GM19372 (cell line): ENCODE measurements around the gene TLE2.

Experiments
- ATAC-seq: cut with Tn5 transposase; IDR thresholded peaks from one replicate; pipeline ENCODE4 v1.9.1; 2021; ENCODE audit warnings: mild to moderate bottlenecking, low read depth, moderate library complexity; ENCODE audit not compliant: unreplicated experiment

TLE2 gene

DNA sequence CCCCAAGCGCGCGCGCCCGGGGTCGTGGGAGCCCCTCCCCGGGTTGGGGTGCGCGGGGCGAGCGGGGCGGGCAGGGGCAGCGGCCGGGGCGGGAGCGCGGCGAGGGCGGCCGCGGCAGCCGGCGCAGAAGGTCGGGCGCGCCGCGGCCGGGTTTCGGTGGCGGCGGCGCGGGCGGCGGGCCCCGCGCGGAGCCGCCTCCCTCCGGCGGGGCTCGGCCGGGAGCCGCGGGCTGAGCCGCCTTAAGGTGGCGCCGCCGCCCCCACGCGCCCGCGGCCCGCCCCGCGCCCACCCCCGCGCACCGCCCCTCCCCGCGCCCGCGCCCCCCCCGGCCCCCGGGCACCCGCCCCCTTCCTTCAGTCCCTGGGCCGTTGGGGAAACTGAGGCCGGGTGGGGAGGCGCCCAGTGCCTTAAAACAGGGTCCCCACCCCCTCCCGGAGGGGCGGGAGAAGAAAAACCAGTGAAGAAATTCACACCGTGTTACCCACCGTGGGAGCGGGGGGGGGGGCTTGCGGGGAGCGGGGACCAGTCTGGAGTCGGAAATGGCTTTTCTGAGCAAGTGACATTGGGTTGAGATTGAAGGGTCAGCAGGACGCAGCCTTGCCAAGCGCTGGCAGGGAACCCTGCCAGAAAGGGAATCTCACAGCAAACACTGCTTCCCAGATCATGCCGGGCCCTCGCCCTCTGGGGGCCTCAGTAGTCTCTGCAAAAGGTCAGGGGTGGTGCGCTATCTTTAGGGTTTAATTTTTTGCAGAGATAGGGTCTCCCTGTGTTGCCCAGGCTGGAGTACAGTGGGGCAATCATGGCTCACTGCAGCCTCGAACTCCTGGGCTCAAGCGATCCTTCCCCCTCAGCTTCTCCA, at the start of gene TLE2:
TLE2 (minus strand) TSS at position 216 of the 859 bp plus-strand sequence. CDS start 376 bp downstream, outside the sequence.
- ATAC-seq = no peak

- ATAC-seq = no peak
Observed at GRCh38 chr19:3075605-3076431, 46.7 kb upstream of the TLE2 start.

DNA sequence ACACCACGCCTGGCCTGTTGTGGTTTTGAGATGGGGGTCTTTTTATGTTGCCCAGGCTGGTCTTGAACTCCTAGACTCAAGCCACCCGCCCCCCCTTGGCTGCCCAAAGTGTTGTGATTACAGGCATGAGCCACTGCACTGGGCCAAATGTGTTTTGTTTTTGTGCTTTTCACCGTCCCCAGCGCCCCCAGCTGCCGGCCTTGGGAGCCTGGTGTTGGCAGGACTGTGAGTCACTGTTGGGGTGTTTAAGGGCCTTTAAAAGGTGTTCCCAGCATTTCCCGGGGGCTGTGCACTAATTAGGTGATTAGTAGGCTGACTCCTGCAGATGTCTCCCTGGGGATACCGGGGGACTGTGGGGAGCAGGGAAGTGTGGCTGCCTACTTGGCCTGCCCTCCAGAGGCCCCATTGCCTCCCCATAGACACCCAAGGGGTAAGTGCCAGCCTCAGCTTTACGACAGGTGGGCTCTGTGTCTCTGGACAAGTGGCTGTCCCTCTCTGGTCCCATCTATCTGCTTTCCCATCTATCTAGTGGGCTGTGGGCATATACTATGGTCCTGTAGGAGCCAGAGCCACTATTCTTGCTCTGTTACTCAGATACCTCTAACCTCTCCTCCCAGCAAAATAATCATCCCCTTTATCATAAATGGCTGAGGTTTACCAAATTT, 45.0 kb upstream of the TLE2 start:
- no peak for ATAC-seq

GRCh38 chr19:3073159-3073563, 44.1 kb upstream of the TLE2 start:
- no peak for ATAC-seq

- ATAC-seq = no peak
Observed at GRCh38 chr19:3071768-3072167, 42.7 kb upstream of the TLE2 start.

DNA sequence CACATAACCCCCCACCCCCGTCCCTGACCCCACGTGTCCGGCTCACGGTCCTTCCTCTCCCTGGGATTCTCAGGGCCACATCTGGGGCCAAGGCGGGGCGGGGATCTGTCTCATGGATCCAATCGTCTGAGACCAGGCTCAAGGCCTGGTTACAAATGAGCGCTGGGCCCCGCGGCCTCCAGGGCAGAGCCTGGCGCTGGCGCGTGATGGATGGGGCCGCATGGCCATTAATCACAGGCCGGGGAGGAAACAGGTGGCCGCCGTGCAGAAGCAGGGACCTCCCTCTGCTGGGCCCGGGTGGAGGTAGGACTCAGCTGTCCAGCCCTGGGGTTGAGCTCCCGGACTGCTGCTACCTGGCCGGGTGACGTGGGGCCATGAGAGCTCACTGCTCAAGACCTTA, 39.0 kb upstream of the TLE2 start:
- no peak for ATAC-seq

- no peak for ATAC-seq
Observed at GRCh38 chr19:3067563-3067962, 38.5 kb upstream of the TLE2 start.

DNA sequence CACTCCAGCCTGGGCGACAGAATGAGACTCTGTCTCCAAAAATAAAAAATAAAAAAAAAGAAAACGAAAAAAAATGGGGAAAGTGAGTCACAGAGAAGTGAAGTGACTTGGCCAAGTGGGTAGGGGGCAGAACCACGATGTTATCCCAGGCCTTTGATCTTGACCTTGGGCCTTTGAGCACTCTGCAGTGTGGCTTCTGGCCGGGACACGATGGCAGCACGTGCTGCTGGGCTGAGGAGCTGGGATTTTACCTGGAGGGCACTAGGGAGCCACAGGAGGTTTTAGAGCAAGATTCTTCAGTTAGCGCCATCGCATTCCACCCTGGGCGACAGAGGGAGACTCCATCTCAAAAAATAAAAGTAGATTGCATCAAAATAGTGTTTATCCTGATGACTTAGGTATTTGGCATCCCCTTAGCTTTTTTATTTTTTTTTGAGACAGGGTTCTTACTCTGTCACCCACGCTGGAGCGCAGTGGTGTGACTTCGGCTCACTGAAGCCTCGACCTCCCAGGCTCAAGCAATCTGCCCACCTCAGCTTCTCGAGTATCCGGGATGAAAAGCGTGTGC, 37.5 kb upstream of the TLE2 start:
- ATAC-seq = no peak

DNA sequence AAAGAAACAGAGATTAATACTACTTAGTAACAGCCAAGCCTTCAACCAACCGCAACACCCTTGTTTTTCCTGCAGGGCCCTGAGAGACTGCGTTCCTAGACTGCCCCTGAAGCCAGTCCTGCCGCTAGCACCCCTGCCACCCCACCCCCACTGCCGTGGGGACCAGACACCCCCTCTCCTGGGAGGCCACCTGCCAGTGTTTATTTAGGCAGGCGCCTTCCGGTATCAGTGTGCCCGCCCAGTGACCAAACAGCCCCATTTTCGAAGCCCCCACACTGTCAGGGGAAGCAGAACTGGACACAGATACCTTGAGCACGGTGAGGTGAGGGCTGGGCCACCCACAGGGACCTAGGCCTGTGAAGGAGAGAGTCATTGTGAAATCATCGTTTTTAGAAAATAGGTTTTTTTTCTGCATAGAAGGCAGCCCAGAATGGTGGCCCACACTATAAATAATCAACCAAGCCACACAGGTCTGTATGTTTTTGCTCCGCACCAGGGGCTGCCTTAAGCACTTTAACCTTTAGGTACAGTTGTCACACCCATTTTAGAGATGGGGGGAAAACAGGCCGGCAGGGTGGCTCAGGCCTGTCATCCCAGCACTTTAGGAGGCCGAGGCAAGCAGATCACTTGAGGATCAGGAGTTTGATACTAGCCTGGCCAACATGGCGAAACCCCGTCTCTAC, 36.7 kb upstream of the TLE2 start:
- no peak for ATAC-seq

DNA sequence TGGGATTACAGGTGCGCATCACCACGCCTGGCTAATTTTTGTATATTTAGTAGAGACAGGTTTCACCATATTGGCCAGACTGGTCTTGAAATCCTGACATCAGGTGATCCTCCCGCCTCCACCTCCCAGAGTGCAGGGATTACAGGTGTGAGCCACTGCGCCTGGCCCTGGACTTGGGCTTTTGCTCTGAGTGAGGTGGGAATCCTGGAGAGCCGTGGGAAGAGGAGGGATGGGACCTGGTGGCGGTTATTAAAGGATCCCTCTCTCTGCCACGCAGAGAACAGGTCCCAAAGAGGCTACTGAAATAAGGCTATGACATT, 34.9 kb upstream of the TLE2 start:
- no peak for ATAC-seq

DNA sequence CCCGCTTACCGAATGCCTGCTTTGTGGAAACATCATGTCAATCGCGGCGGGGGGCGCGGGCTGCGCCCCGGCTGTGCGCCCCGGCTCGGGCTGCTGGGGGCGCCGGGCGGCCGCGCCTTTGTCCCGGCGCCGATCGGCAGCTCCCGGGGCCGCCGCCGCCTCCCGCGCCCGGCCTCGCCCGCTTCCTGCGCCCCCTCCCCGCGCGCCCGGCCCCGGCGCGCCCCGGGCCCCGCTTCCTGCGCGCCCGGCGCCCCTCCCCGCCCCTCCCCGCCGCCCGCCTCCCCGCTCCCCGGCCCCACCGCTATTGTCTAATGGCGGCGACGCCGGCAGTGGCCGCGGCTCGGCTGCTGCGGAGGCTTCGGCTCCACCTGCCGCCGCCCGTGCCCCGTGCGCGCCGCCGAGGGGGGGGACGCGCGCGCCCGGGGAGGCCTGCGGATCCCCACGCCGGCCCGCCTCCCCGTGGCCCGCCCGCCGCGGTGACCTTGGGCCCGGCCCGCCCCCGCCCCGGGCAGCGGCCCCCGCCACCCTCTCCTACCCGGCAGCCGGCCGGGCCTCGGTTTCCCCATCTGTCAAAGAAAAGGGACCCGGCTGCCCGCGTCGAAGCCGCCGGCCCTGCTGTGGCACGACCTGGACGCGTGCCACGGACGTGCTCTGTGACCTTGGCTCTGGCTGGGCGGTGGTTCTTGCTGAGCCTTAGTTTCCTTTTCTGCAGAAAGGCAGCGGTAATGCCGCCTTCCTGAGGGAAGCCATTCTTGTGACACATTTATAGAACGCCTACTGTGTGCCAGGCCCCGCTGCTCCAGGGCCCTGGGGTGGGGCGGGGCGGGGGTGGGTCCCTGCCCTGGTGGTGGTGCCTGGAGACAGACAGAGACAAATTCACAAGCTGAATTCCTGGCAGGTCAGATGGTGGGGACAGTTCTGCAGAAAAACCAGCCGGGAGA, 33.4 kb upstream of the TLE2 start, which contains the start of gene TLE5:
TLE5 (minus strand) TSS at position 331 of the 941 bp plus-strand sequence; CDS start at position 36, 295 bp downstream.
- no peak for ATAC-seq

DNA sequence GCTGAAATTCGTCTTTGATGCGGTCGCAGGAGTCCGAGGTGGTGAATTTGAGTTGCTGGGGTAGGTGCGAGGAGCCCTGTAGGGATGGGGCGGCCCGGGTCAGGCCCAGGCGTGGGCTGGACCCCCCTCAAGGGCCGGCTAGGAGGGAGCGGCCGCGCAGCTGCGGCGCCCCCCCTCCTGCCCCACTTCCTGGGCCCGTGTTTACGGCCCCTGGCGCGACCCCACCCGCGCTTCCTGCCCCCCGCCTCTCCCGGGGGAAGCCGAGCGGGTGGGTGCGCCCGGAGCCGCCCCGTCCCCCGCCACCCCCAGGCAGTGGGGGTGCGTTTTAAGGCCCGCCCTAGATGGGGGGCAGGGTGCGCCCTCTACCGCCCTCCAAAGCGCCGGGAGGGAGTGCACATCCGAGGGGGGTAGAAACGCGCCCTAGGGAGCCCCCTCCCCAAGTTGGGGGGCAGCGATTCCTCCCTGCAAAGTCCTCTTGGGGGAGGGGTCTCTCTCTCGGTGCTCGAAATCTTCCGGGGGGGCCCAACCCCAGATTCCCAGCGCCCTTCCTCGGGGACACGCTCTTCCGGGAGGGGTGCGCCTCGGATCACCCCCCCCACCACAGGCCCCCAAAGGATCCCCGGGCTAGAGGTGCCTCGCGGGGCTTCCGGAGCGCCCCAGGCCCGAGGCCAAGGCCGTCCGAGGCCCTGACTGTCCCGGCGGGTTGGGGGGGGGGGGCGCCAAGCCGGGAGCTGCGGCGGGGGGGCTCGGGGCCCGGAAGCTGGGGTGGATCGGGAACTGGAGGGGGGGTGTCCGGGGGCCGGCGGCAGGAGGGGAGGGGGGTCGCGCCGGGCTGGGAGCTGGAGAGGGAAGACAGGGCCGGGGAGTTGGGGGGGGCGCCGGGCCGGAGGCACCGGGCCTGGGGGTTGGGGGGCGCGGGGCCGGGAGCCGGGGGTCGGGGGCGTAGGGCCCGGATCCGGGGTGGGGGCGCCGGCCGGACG, 32.4 kb upstream of the TLE2 start:
- no peak for ATAC-seq

- no peak for ATAC-seq
Observed at GRCh38 chr19:3060857-3061181, 31.7 kb upstream of the TLE2 start.

DNA sequence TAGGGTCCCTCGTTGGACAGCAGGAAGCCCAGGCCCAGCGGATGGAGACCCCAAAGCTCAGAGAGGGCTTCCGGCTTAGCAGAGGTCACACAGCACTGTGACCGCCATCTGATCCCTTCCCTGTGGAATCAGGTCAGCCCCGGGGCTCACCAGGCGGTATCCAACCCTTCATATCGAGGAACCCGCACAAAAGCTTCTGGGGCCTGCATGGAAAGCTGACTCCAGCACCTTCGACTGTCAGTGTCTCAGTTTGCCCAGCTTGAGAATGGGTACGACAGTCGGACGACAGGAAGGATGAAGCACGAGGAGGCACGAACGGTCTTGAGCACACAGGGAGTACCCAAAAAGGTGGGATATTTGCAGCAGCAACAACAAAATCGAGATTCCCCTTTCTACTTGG, 30.6 kb upstream of the TLE2 start:
- ATAC-seq = no peak

- no peak for ATAC-seq
Observed at GRCh38 chr19:3058821-3059314, 29.8 kb upstream of the TLE2 start.

DNA sequence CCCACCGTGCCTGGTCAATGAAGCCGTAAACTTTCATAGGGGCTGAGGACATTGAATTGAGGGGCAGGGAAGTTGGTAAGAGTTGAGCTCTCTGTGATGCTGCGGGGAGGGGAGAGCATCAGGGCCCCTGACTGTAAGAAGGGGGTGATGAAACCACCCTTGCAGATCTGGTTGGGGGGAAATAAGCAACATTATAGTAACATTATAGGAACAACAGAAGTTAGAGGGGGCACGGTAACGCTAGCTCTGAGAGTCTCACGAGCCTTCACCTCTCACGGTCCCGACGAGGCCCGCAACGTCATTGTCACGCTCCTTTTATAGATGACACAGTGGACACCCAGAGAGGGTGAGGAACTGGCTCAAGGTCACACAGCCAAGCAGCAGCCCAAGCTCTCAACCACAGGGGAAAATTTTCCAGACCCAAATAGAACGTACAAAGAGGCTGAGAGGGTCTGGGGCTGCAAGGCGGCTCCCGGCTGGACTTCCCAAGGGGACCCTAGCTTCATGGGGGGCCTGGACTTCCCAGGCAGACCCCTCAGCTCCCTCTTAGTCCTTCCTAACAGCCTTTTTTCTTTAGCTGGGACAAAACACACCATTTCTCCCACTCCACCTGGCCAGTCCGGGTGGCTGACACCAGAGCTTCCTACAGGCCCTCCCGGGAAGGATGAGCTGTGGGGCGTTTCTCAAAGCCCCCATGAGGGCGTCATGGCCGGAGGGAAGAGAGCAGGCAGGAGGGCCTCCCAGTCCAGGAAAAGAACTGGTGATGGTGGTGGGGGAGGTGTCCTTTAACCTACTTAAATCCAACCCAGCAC, 29.1 kb upstream of the TLE2 start:
- ATAC-seq = no peak

DNA sequence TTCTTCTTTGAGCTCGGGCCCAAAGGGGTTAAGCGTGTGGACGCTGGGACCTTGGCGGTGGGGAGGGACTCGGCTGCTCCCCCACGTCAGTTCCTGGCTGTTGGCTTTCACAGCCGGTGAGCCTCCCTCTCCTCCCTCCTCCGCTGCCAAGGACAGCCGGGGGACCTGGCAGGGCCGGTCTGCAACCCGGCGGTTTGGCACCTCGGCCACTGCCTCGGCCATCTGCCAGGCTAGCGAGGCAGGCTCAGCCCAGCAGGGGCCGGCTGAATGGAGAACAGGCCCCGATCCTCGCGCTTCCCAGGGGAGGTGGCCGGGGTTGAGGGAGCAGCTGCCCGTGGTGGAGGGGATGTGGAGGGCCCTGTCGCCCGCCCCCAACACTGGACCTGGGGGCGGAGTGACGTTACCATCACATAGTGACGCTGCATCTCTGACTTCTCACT, 28.2 kb upstream of the TLE2 start:
- no peak for ATAC-seq
